ENCODE measurements around the gene NR2C2AP. TPM values are rescaled to one million over a fixed set of nuclear protein-coding genes. Genes with fewer than 3 reads are reported as not detected.
A peak's percentile ranks its signal among the peaks of the same experiment; 100 is the strongest.

The NR2C2AP gene
- total and polyA plus RNA-seq, 2 of the 13 experiments (the other 11 are each of a cell fraction or from before 2014, with no cell fraction given) = 12.2 to 26.8 TPM

- TF ChIP-seq ZBTB25 (CRISPR knock-in tag; IDR thresholded peaks at IDR 0.05) = peak; percentile 72
- TF ChIP-seq, protein P1, sequence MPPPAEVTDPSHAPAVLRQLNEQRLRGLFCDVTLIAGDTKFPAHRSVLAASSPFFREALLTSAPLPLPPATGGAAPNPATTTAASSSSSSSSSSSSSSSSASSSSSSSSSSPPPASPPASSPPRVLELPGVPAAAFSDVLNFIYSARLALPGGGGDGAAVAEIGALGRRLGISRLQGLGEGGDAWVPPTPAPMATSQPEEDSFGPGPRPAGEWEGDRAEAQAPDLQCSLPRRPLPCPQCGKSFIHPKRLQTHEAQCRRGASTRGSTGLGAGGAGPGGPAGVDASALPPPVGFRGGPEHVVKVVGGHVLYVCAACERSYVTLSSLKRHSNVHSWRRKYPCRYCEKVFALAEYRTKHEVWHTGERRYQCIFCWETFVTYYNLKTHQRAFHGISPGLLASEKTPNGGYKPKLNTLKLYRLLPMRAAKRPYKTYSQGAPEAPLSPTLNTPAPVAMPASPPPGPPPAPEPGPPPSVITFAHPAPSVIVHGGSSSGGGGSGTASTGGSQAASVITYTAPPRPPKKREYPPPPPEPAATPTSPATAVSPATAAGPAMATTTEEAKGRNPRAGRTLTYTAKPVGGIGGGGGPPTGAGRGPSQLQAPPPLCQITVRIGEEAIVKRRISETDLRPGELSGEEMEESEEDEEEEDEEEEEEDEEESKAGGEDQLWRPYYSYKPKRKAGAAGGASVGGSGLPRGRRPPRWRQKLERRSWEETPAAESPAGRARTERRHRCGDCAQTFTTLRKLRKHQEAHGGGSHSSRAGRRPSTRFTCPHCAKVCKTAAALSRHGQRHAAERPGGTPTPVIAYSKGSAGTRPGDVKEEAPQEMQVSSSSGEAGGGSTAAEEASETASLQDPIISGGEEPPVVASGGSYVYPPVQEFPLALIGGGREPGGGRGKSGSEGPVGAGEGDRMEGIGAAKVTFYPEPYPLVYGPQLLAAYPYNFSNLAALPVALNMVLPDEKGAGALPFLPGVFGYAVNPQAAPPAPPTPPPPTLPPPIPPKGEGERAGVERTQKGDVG (CRISPR knock-in tag; IDR thresholded peaks at IDR 0.05; ENCODE audit: borderline replicate concordance) = no peak
- TF ChIP-seq HOXA3 (CRISPR knock-in tag; IDR thresholded peaks at IDR 0.05) = peak; percentile 39; the same call in 1 of the 2 replicates
- peak; percentile 50; the same call in 1 of the 2 replicates for TF ChIP-seq ZNF263 (CRISPR knock-in tag; IDR thresholded peaks at IDR 0.05)
- no peak for TF ChIP-seq RFX1 (IDR thresholded peaks at IDR 0.05)
- TF ChIP-seq, protein P2, sequence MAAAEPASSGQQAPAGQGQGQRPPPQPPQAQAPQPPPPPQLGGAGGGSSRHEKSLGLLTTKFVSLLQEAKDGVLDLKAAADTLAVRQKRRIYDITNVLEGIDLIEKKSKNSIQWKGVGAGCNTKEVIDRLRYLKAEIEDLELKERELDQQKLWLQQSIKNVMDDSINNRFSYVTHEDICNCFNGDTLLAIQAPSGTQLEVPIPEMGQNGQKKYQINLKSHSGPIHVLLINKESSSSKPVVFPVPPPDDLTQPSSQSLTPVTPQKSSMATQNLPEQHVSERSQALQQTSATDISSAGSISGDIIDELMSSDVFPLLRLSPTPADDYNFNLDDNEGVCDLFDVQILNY (CRISPR knock-in tag; conservative IDR thresholded peaks at IDR 0.05) = 0 out of 2 replicates have a peak, but pooled peaks have one; percentile 44
- TF ChIP-seq POLR2G (IDR thresholded peaks at IDR 0.05; ENCODE audit: low read depth, low read length) = no peak
- TF ChIP-seq ZNF660 (CRISPR knock-in tag; IDR thresholded peaks at IDR 0.05; ENCODE audit: borderline replicate concordance, low read depth) = no peak
- TF ChIP-seq ZNF256 (CRISPR knock-in tag; conservative IDR thresholded peaks at IDR 0.05) = 0 out of 2 replicates have a peak, but pooled peaks have one; percentile 77
- peak; percentile 78; the same call in 1 of the 2 replicates for TF ChIP-seq ETV6 (CRISPR knock-in tag; conservative IDR thresholded peaks at IDR 0.05)
- TF ChIP-seq RFX3 (CRISPR knock-in tag; IDR thresholded peaks at IDR 0.05) = no peak
- no peak for TF ChIP-seq ATF1 (CRISPR knock-in tag; IDR thresholded peaks at IDR 0.05)
- 0 out of 2 replicates have a peak, but pooled peaks have one; percentile 30 for TF ChIP-seq MTA1 (CRISPR knock-in tag; IDR thresholded peaks at IDR 0.05; ENCODE audit: borderline replicate concordance)
- TF ChIP-seq ZSCAN29 (CRISPR knock-in tag; conservative IDR thresholded peaks at IDR 0.05) = no peak
- TF ChIP-seq, protein P3, sequence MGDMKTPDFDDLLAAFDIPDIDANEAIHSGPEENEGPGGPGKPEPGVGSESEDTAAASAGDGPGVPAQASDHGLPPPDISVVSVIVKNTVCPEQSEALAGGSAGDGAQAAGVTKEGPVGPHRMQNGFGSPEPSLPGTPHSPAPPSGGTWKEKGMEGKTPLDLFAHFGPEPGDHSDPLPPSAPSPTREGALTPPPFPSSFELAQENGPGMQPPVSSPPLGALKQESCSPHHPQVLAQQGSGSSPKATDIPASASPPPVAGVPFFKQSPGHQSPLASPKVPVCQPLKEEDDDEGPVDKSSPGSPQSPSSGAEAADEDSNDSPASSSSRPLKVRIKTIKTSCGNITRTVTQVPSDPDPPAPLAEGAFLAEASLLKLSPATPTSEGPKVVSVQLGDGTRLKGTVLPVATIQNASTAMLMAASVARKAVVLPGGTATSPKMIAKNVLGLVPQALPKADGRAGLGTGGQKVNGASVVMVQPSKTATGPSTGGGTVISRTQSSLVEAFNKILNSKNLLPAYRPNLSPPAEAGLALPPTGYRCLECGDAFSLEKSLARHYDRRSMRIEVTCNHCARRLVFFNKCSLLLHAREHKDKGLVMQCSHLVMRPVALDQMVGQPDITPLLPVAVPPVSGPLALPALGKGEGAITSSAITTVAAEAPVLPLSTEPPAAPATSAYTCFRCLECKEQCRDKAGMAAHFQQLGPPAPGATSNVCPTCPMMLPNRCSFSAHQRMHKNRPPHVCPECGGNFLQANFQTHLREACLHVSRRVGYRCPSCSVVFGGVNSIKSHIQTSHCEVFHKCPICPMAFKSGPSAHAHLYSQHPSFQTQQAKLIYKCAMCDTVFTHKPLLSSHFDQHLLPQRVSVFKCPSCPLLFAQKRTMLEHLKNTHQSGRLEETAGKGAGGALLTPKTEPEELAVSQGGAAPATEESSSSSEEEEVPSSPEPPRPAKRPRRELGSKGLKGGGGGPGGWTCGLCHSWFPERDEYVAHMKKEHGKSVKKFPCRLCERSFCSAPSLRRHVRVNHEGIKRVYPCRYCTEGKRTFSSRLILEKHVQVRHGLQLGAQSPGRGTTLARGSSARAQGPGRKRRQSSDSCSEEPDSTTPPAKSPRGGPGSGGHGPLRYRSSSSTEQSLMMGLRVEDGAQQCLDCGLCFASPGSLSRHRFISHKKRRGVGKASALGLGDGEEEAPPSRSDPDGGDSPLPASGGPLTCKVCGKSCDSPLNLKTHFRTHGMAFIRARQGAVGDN (CRISPR knock-in tag; IDR thresholded peaks at IDR 0.05) = peak; percentile 55
- TF ChIP-seq GPN1 (CRISPR knock-in tag; IDR thresholded peaks at IDR 0.05; ENCODE audit: borderline replicate concordance) = no peak
- TF ChIP-seq, protein P4, sequence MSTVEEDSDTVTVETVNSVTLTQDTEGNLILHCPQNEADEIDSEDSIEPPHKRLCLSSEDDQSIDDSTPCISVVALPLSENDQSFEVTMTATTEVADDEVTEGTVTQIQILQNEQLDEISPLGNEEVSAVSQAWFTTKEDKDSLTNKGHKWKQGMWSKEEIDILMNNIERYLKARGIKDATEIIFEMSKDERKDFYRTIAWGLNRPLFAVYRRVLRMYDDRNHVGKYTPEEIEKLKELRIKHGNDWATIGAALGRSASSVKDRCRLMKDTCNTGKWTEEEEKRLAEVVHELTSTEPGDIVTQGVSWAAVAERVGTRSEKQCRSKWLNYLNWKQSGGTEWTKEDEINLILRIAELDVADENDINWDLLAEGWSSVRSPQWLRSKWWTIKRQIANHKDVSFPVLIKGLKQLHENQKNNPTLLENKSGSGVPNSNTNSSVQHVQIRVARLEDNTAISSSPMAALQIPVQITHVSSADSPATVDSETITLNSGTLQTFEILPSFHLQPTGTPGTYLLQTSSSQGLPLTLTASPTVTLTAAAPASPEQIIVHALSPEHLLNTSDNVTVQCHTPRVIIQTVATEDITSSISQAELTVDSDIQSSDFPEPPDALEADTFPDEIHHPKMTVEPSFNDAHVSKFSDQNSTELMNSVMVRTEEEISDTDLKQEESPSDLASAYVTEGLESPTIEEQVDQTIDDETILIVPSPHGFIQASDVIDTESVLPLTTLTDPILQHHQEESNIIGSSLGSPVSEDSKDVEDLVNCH (CRISPR knock-in tag; IDR thresholded peaks at IDR 0.05) = no peak
- TF ChIP-seq ZBTB3 (CRISPR knock-in tag; IDR thresholded peaks at IDR 0.05; ENCODE audit: borderline replicate concordance, low read depth) = no peak; the same call in 1 of the 2 replicates
Observed at GRCh38 chr19:19214892-19215291, 11.7 kb upstream of the NR2C2AP start (continued).

All from HepG2 (cell line).